ENCODE data around the gene NCAM2.

NCAM2 gene

GRCh38 chr21:20997636-20998455 is at the start of gene NCAM2:
Gene NCAM2, plus strand, starts transcription at chr21:20998409.
- DNase-seq (ENCODE audit: low spot score) = peak; percentile 46
- no peak for TF ChIP-seq CTCF (IDR thresholded peaks at IDR 0.05; ENCODE audit: extremely low read depth, missing control alignments)

GRCh38 chr21:20949884-20950283 is 48.3 kb upstream of the NCAM2 start:
- no peak for TF ChIP-seq CTCF (IDR thresholded peaks at IDR 0.05; ENCODE audit: extremely low read depth, missing control alignments)

GRCh38 chr21:20965816-20966215 is 32.4 kb upstream of the NCAM2 start:
- no peak for DNase-seq (ENCODE audit: low spot score)
- TF ChIP-seq CTCF (IDR thresholded peaks at IDR 0.05; ENCODE audit: extremely low read depth, missing control alignments) = no peak

More at GRCh38 chr21:20949884-20950283, 48.3 kb upstream of the NCAM2 start:
- DNase-seq (ENCODE audit: low spot score) = no peak

- TF ChIP-seq CTCF (IDR thresholded peaks at IDR 0.05; ENCODE audit: extremely low read depth, missing control alignments) = no peak
- DNase-seq (ENCODE audit: low spot score) = no peak
Measured at GRCh38 chr21:20968391-20968790, 29.8 kb upstream of the NCAM2 start.

GRCh38 chr21:20970691-20971090 is 27.5 kb upstream of the NCAM2 start:
- TF ChIP-seq CTCF (IDR thresholded peaks at IDR 0.05; ENCODE audit: extremely low read depth, missing control alignments) = no peak
- DNase-seq (ENCODE audit: low spot score) = no peak

- no peak for TF ChIP-seq CTCF (IDR thresholded peaks at IDR 0.05; ENCODE audit: extremely low read depth, missing control alignments)
- peak; percentile 19 for DNase-seq (ENCODE audit: low spot score)
Measured at GRCh38 chr21:20971296-20971921, 26.8 kb upstream of the NCAM2 start.

GRCh38 chr21:20994790-20995189 is 3.4 kb upstream of the NCAM2 start:
- no peak for TF ChIP-seq CTCF (IDR thresholded peaks at IDR 0.05; ENCODE audit: extremely low read depth, missing control alignments)
- no peak for DNase-seq (ENCODE audit: low spot score)
